Heart left ventricle (tissue), 16 donors: ENCODE data around the gene ASIC2. TPM values are rescaled to one million over a fixed set of nuclear protein-coding genes. Genes with fewer than 3 reads are reported as not detected.

ENCODE experiments used
- ATAC-seq, 4 donors: fragments of 200-7000 bp; cut with Tn5 transposase; one replicate each; pipeline ENCODE4 v1.9.1; 2020 to 2022; ENCODE audit warnings: moderate library complexity in 4 of 4, mild to moderate bottlenecking in 3 of 4, moderate number of reproducible peaks in 1 of 4
- DNase-seq, 5 donors: peaks; one replicate each; pipeline ENCODE4 v3.0.0-alpha.2; 2020
- H3K27ac ChIP-seq, 12 donors: fragments of 200-600 bp; sonication (generic) in 4 of 12; one replicate each; pipeline versions ENCODE4 v1.5.0 to v1.8.0; 2016 to 2022; ENCODE audit warnings: mild to moderate bottlenecking in 2 of 12
- H3K27me3 ChIP-seq, 9 donors: fragments of 200-600 bp; sonication (generic) in 2 of 9; one replicate each; pipeline versions ENCODE4 v1.5.1 to v1.8.0; 2016 to 2022; ENCODE audit warnings: mild to moderate bottlenecking in 3 of 9
- H3K36me3 ChIP-seq, 9 donors: fragments of 200-600 bp; sonication (generic) in 2 of 9; one replicate each; pipeline versions ENCODE4 v1.5.0 to v1.8.0; 2018 to 2022; ENCODE audit warnings: mild to moderate bottlenecking in 2 of 9
- H3K4me1 ChIP-seq, 12 donors: fragments of 200-600 bp; sonication (generic) in 4 of 12; one replicate each; pipeline versions ENCODE4 v1.5.0 to v1.8.0; 2016 to 2022; ENCODE audit warnings: mild to moderate bottlenecking in 3 of 12
- H3K4me3 ChIP-seq, 12 donors: fragments of 200-600 bp; sonication (generic) in 4 of 12; one replicate each; pipeline versions ENCODE4 v1.5.0 to v1.8.0; 2017 to 2022; ENCODE audit warnings: mild to moderate bottlenecking in 9 of 12, moderate library complexity in 4 of 12
- H3K9me3 ChIP-seq, 12 donors: fragments of 200-600 bp; sonication (generic) in 4 of 12; one replicate each; pipeline versions ENCODE4 v1.5.0 to v1.8.0; 2016 to 2022; ENCODE audit warnings: mild to moderate bottlenecking in 1 of 12
- POLR2A ChIP-seq, 2 donors: fragments of 450-650 bp; IDR thresholded peaks; one replicate each; pipeline ENCODE4 v1.6.1; 2017; ENCODE audit warnings: antibody characterized with exemption in 2 of 2, mild to moderate bottlenecking in 2 of 2, moderate library complexity in 2 of 2
- WGBS, 4 donors: extraction: QIAGEN DNeasy Blood & Tissue Kit in 2 of 4; methylation state at CpG; one replicate each; pipeline versions ENCODE4 v1.1.5 to v1.1.7; 2013 to 2018; 5-methylcytosine and 5-hydroxymethylcytosine counted together
- intact Hi-C, 10 donors: fragments of 100-400 bp; cut with DNase I; formaldehyde crosslinking; loops; one replicate each; pipeline versions ENCODE4 v1.11.1 to v1.14.2; 2022
- polyA plus RNA-seq, 2 donors: library from polyadenylated mRNA; stranded (reverse); fragments of 200-250 nt; gene quantifications; one replicate each; pipeline ENCODE4 v1.2.3, GENCODE V29; 2013
- total RNA-seq, 9 donors: library from RNA; depleted of rRNA in 2 of 9; stranded (reverse); fragments of >200 nt in 2 of 9; fragmentation: NEBNext Ultra II Directional in 3 of 9; extraction: Animal tissue kit (Norgen Biotek cat#: 25700) in 3 of 9; gene quantifications; one replicate each; pipeline versions ENCODE4 v1.1.0 to v1.2.4, GENCODE V29; 2016 to 2023
- TF ChIP-seq, protein P1 (sequence below), 12 donors: fragments of 200-600 bp; sonication (generic) in 4 of 12; IDR thresholded peaks; one replicate each; pipeline versions ENCODE4 v1.5.0 to v1.8.0; 2018 to 2022; ENCODE audit warnings: antibody characterized with exemption in 12 of 12, mild to moderate bottlenecking in 5 of 12
- donor health status: ischemic (EF 13 %, LVEDD 7.1; RV severe dilation, severe dysfunction).
- donor health status: healthy with polysubstance abuse.
- donor health status: DM: no; HTN: yes; CAD: no.
- donor health status: DM: no; HTN: no; CAD: no.
- donor health status: ischemic (EF 25% LVEDD 6.9; RV normal size, moderate dysfunction).
- donor health status: ischemic (EF 25% LVEDD 5.7; RV mildly dilated, moderate dysfunction).
- donor health status: healthy.
- donor health status: DM: yes; HTN: yes; CAD: no.
- donor health status: ischemic (EF 35%, LVEDD 5.7; RV mildly dilated, moderate dysfunction).
- donor health status: nonischemic (EF 11% LVEDD 7.7; RV severe dilation, severe dysfunction).
- donor health status: DM: yes; HTN: yes; CAD: no.
- donor health status: PGD.
- donor health status: ischemic (EF 29% LVEDD 5.4; RV normal size, mild dysfunction).
- donor health status: nonischemic (EF 23%, LVEDD 6.1; RV moderate dilation, normal function).

ASIC2 gene
- total and polyA plus RNA-seq, 11 donors, result 1.1 TPM; not detected in 10

- ATAC-seq (no peak), DNase-seq (no peak)
- H3K4me3 ChIP-seq, result no peak overlapping the region
- no peak overlapping the region for H3K27ac ChIP-seq
- H3K4me1 ChIP-seq, result peaks cover 0 to 4% (median 0%) of the 10 kb centered on the region in 12 donors
- intact Hi-C loops, result no loop called here
- TF ChIP-seq, protein P1, sequence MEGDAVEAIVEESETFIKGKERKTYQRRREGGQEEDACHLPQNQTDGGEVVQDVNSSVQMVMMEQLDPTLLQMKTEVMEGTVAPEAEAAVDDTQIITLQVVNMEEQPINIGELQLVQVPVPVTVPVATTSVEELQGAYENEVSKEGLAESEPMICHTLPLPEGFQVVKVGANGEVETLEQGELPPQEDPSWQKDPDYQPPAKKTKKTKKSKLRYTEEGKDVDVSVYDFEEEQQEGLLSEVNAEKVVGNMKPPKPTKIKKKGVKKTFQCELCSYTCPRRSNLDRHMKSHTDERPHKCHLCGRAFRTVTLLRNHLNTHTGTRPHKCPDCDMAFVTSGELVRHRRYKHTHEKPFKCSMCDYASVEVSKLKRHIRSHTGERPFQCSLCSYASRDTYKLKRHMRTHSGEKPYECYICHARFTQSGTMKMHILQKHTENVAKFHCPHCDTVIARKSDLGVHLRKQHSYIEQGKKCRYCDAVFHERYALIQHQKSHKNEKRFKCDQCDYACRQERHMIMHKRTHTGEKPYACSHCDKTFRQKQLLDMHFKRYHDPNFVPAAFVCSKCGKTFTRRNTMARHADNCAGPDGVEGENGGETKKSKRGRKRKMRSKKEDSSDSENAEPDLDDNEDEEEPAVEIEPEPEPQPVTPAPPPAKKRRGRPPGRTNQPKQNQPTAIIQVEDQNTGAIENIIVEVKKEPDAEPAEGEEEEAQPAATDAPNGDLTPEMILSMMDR (IDR thresholded peaks at IDR 0.05), result no peak
- TF ChIP-seq POLR2A (IDR thresholded peaks at IDR 0.05), result no peak
- H3K9me3 ChIP-seq, result no peaks in the 10 kb centered on the region
- H3K27me3 ChIP-seq, result peaks cover 0 to 22% (median 3%) of the 10 kb centered on the region in 9 donors
- 55 to 63% (median 57%) methylated on average over 2 of the region's 2 CpGs for WGBS, 4 donors
- H3K36me3 ChIP-seq, result no peaks in the 10 kb centered on the region
Measured at GRCh38 chr17:33171931-33172330, 121.2 kb downstream of the ASIC2 start.

DNA sequence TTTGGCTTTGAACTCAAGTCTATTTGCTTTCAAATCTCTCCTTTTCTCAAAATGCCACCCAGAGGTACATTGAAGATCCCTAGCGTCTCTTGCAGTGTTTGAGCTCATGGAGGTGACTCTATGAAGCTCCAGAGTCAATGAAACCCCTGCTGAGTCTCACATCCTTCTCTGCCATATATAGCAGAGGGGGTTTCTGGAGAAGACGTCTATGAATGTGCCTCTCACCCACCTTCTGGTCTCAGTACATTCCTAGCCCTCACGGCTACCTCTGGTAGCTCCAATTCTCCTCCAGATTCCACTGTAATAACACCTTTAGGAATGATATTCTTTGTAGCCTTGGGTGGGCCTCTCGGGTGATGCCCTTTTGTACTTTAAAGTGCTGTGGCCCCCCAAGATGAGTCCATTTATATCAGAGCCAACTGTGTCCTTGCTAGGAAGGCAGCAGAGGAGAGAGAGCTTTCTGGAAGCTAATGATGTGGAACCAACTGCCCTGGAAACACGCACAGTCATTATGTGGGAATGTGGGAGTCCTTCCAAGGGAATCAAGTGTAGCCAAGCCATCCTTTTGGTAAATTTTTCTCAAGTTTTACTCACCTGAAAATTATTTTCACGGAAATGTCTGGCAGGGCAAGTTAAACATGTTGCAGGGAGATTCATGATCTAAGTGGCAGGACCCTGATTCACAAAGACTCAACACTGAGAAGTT lies 123.4 kb downstream of the ASIC2 start:
- intact Hi-C loops, result no loop called here
- H3K9me3 ChIP-seq, result no peaks in the 10 kb centered on the region
- H3K27ac ChIP-seq, result no peak overlapping the region
- peaks cover 0 to 10% (median 3%) of the 10 kb centered on the region in 9 donors for H3K27me3 ChIP-seq
- no peak for ATAC-seq
- TF ChIP-seq, protein P1 (IDR thresholded peaks at IDR 0.05), result no peak
- no peak for TF ChIP-seq POLR2A (IDR thresholded peaks at IDR 0.05)
- H3K4me1 ChIP-seq, result peaks cover 0 to 4% (median 0%) of the 10 kb centered on the region in 12 donors
- no peak overlapping the region for H3K4me3 ChIP-seq
- WGBS, 4 donors, result 67 to 74% (median 73%) methylated on average over 6 of the region's 6 CpGs
- DNase-seq, result no peak
- no peaks in the 10 kb centered on the region for H3K36me3 ChIP-seq

DNA sequence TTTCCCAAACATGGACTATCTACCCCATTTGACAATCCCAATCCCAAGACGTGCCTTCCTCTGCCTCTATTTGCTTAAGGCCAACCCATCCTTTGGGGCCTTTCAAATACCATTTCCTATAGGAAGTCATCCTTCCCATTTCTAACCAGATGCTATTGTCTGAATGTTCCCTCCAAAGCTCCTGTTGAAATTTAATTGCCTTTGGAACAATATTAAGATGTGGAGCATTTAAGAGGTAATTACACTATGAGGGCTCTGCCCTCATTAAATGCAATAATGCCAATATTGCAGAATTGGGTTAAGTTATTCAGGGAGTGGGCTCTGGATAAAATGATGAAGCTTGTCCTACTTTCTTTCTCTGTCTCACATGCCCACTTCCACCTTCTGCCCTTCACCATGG lies 125.4 kb downstream of the ASIC2 start:
- Histone ChIP-seq H3K4me1 (peaks cover 0 to 17% (median 2%) of the 10 kb centered on the region in 12 donors), H3K27ac (no peak overlapping the region), H3K4me3 (no peak overlapping the region), H3K27me3 (peaks cover 0 to 8% (median 2%) of the 10 kb centered on the region in 9 donors), H3K36me3 (no peaks in the 10 kb centered on the region), H3K9me3 (no peaks in the 10 kb centered on the region)
- DNase-seq (no peak), ATAC-seq (no peak)
- intact Hi-C loops, result no loop called here
- TF ChIP-seq, protein P1 (IDR thresholded peaks at IDR 0.05), result no peak
- TF ChIP-seq POLR2A (IDR thresholded peaks at IDR 0.05), result no peak
- 46 to 59% (median 52%) methylated on average over 1 of the region's 1 CpG for WGBS, 4 donors

GRCh38 chr17:33166472-33166871 lies 126.6 kb downstream of the ASIC2 start:
- Histone ChIP-seq H3K9me3 (no peaks in the 10 kb centered on the region), H3K36me3 (no peaks in the 10 kb centered on the region), H3K27me3 (peaks cover 0 to 5% (median 0%) of the 10 kb centered on the region in 9 donors), H3K4me3 (no peak overlapping the region), H3K4me1 (peaks cover 0 to 17% (median 2%) of the 10 kb centered on the region in 12 donors), H3K27ac (no peak overlapping the region)
- 76 to 94% (median 85%) methylated on average over 5 of the region's 5 CpGs for WGBS, 4 donors
- intact Hi-C loops, result no loop called here
- ATAC-seq, result no peak
- no peak for DNase-seq
- TF ChIP-seq POLR2A (IDR thresholded peaks at IDR 0.05), result no peak
- TF ChIP-seq, protein P1 (IDR thresholded peaks at IDR 0.05), result no peak
